WERI-Rb-1 (cell line): ENCODE data around the gene SASH1.

Source experiments
- DNase-seq: peaks from one replicate; pipeline ENCODE4 v3.0.0-alpha.2; 2020
- H3K27ac ChIP-seq: fragments of 250-450 bp; sonication (Bioruptor Pico); 2 replicates; pipeline ENCODE4 v1.5.1; 2020; ENCODE audit warnings: mild to moderate bottlenecking, moderate library complexity
- H3K27me3 ChIP-seq: fragments of 250-450 bp; sonication (Bioruptor Pico); 2 replicates; pipeline ENCODE4 v1.5.1; 2021; ENCODE audit warnings: mild to moderate bottlenecking, low read depth, moderate library complexity; ENCODE audit not compliant: insufficient read depth, severe bottlenecking
- H3K36me3 ChIP-seq: fragments of 250-450 bp; sonication (Bioruptor Pico); 2 replicates; pipeline ENCODE4 v1.5.1; 2020; ENCODE audit warnings: mild to moderate bottlenecking, moderate library complexity
- H3K4me3 ChIP-seq: 2 replicates; pipeline ENCODE4 v1.5.1; 2011; ENCODE audit warnings: low read depth, mild to moderate bottlenecking, control low read depth, low read length
- H3K9me3 ChIP-seq: fragments of 250-450 bp; sonication (Bioruptor Pico); 2 replicates; pipeline ENCODE4 v1.5.1; 2021; ENCODE audit warnings: mild to moderate bottlenecking, moderate library complexity; ENCODE audit not compliant: severe bottlenecking
- TF ChIP-seq, protein P1 (sequence below): IDR thresholded peaks from 2 replicates; pipeline ENCODE4 v1.5.1; 2011; ENCODE audit warnings: low read depth, mild to moderate bottlenecking, control low read depth, inconsistent platforms, low read length

Gene SASH1

GRCh38 chr6:148426317-148426977 is 83.8 kb downstream of the SASH1 start:
- TF ChIP-seq, protein P1, sequence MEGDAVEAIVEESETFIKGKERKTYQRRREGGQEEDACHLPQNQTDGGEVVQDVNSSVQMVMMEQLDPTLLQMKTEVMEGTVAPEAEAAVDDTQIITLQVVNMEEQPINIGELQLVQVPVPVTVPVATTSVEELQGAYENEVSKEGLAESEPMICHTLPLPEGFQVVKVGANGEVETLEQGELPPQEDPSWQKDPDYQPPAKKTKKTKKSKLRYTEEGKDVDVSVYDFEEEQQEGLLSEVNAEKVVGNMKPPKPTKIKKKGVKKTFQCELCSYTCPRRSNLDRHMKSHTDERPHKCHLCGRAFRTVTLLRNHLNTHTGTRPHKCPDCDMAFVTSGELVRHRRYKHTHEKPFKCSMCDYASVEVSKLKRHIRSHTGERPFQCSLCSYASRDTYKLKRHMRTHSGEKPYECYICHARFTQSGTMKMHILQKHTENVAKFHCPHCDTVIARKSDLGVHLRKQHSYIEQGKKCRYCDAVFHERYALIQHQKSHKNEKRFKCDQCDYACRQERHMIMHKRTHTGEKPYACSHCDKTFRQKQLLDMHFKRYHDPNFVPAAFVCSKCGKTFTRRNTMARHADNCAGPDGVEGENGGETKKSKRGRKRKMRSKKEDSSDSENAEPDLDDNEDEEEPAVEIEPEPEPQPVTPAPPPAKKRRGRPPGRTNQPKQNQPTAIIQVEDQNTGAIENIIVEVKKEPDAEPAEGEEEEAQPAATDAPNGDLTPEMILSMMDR, result no peak
- Histone ChIP-seq H3K4me3 (no peak overlapping the region), H3K27me3 (no peaks in the 10 kb centered on the region), H3K36me3 (no peaks in the 10 kb centered on the region; the same call in 1 of the 2 replicates), H3K9me3 (no peaks in the 10 kb centered on the region), H3K27ac (no peak overlapping the region)
- no peak for DNase-seq

DNA sequence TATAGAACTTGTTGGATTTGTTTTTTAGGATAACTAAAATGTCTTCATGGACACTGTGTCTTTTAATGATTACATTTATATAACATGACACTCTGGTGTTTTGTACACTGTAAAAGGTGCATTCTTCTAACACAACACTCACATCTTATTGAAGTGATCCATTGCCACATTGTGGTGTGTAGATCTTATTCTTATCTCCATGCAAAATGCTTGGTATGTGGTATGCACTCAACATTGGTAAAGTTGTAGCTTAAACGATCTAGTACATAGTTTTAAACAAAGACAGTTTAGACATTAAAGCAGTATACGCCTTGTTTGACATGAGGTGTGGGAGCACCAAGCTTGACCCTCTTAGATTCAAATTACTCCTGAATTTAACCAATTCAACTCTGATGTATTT is 84.7 kb downstream of the SASH1 start:
- no peaks in the 10 kb centered on the region for H3K27me3 ChIP-seq
- TF ChIP-seq, protein P1, result no peak
- H3K4me3 ChIP-seq, result no peak overlapping the region
- H3K9me3 ChIP-seq, result no peaks in the 10 kb centered on the region
- no peak overlapping the region for H3K27ac ChIP-seq
- no peak for DNase-seq
- H3K36me3 ChIP-seq, result no peaks in the 10 kb centered on the region; the same call in 1 of the 2 replicates

DNA sequence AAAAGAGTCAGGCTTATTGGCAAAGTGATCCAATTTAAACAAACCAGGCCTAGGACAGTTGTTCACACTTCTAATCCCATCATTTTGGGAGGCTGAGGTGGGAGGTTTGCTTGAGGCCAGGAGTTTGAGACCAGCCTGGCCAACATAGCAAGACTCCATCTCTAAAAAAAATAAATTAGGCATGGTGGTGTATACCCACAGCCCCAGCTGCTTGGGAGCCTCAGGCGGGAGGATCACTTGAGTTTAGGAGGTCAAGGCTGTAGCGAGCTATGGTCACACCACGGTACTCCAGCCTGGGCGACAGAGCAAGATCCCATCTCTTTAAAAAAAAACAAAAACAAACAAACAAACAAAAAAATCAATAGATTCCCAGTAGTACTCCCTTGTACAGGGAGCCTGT is 86.8 kb downstream of the SASH1 start:
- DNase-seq, result no peak
- no peak overlapping the region for H3K4me3 ChIP-seq
- no peaks in the 10 kb centered on the region for H3K9me3 ChIP-seq
- H3K36me3 ChIP-seq, result no peaks in the 10 kb centered on the region
- TF ChIP-seq, protein P1, result no peak
- H3K27ac ChIP-seq, result no peak overlapping the region
- H3K27me3 ChIP-seq, result no peaks in the 10 kb centered on the region

DNA sequence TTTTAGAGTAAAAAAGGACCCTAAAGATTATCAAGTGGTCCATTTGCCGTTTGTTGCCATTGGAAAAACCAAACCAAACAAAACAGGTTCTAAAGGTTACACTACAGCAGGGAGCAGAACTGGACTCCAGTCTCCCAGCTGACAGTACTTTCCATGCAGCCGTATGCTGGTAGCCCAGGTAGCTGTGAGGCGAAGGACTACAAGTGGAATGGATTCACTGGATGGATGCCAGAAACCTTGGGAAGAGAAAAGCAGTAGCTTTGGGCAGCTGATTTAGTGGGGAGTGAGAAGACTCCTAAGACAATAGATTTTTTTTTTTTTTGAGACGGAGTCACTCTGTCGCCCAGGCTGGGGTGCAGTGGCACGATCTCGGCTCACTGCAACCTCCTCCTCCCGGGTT is 88.3 kb downstream of the SASH1 start:
- TF ChIP-seq, protein P1, result no peak
- no peak overlapping the region for H3K4me3 ChIP-seq
- no peak for DNase-seq
- H3K36me3 ChIP-seq, result no peaks in the 10 kb centered on the region
- H3K27me3 ChIP-seq, result no peaks in the 10 kb centered on the region
- H3K9me3 ChIP-seq, result no peaks in the 10 kb centered on the region
- no peak overlapping the region for H3K27ac ChIP-seq

DNA sequence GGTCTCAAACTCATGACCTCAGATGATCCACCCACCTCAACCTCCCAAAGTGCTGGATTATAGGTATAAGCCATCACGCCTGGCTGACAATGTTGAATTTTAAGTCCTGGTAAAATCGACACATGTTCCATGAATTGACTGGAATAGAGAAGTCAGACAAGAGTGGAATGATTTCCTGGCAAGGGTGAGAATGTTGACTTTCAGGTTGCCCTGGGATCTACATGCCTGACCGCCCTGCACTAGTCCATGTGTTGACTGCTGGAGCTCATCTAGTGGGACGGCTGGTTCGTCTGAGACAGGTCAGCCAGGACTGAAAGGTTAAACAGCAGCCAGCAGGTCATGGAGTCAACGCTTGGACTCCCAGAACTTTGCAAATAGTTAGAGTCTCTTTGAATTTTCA is 88.8 kb downstream of the SASH1 start:
- no peak overlapping the region for H3K27ac ChIP-seq
- TF ChIP-seq, protein P1, result no peak
- no peak overlapping the region for H3K4me3 ChIP-seq
- H3K27me3 ChIP-seq, result no peaks in the 10 kb centered on the region
- H3K9me3 ChIP-seq, result no peaks in the 10 kb centered on the region
- no peaks in the 10 kb centered on the region for H3K36me3 ChIP-seq
- DNase-seq, result no peak

- Histone ChIP-seq H3K36me3 (no peaks in the 10 kb centered on the region), H3K4me3 (no peak overlapping the region), H3K9me3 (no peaks in the 10 kb centered on the region), H3K27me3 (no peaks in the 10 kb centered on the region), H3K27ac (no peak overlapping the region)
- no peak for DNase-seq
- TF ChIP-seq, protein P1, result no peak
These were observed 89.2 kb downstream of the SASH1 start for GRCh38 chr6:148431840-148432239.
